NCI-H345 treated with DMSO at 0.1 percent for 48 hours (cell line): ENCODE measurements around the gene WWOX.

Experiments
- DNase-seq: peaks from one replicate; lab custom pipeline; 2025; ENCODE audit not compliant: unreplicated experiment; lab: John Stamatoyannopoulos, UW

The WWOX gene

DNA sequence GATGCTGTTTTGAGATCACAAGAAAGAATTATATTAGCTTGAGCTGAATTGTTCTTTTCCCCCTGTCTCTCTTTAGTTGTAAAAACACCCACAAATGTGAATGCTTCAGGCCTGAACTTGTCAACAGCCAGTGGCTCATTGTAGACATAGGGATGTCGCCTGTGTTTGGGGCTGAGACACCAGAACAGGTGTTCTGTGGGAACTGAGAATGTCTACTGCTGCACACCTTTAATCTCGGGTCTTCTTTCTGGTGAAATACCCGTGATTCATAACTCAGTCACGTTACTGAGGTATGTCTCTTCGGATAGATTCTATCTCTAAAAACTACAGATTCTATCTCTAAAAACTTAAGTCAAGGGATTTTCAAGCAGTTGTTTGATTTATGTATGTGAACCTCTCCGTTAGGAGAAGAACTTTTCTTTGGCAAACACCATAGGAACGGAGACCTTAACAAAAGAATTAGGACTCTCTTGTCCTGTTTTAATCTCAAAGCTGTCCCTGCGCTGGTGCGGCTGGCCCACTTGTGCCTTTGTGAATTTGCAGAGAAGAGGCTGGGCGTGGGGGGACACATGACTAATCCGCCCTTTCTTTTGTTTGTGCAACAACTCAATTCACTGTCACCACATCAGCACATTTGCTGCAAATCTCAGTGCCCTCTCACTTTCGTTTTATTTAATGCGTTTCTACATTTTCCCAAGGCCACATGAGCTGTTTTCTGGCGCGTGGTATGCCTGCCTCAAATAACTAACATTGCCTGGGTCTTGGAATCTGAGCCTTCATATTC is 858.1 kb downstream of the WWOX start:
- DNase-seq = peak; percentile 40

DNA sequence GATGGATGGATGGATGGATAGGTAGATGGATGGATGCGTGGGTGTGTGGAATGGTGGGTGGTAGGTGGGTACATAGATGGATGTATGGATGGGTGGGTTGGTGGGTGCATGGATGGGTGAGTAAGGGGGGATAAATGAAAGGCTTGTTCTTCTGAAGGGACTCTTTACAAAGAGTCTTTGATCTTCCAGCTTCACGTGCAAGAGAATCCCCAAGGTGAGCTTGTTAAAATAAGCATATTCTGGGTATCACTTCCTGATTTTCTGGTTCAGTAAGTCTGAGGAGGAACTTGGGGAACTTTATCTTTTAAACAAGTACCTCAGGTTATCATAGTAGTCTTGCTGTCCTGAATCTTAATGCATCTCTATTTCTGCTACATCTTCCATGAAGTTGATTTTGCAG is 862.0 kb downstream of the WWOX start:
- DNase-seq = no peak

GRCh38 chr16:78962457-78962929 is 863.0 kb downstream of the WWOX start:
- no peak for DNase-seq

GRCh38 chr16:78967948-78968347 is 868.5 kb downstream of the WWOX start:
- no peak for DNase-seq

DNA sequence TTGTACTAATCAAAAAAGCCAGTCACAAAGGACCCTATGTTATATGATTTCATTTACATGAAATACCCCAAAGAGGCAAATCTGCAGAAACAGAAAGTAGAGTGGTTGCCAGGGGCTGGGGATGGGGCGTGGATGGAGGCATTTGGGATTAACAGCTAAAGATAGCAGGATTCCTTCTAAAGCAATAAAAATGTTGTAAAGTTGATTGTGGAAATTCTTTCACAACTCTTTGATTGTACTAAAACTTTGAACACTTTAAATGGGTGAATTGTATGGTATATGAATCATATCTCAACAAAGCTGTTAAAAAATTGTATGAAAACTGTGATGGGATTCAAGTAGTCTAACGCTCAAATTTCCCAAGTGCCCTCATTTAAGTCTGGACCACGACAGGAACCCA is 870.3 kb downstream of the WWOX start:
- DNase-seq = no peak

DNA sequence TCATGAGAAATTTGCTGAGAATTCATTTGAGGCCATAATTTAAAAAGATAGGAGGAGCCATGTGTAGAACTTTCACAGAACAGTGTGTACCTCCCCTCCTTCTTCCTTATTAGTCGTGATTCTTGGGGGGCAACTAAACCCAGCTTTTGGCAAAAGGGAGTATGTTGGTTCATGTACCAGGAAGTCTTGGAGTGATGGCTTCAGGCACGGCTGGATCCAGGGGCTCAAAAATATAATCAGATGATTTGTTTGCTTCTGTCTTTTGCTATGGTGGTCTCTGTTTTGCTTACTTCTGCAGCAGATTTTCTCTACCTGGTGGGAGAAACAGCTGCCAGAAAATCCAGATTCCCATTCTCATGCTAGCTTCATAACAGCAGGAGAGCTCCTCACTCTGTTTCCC is 871.2 kb downstream of the WWOX start:
- no peak for DNase-seq

GRCh38 chr16:78972006-78972405 is 872.6 kb downstream of the WWOX start:
- DNase-seq = no peak

- DNase-seq = no peak
These were observed 873.5 kb downstream of the WWOX start for GRCh38 chr16:78972986-78973385.

GRCh38 chr16:78976212-78976611 is 876.8 kb downstream of the WWOX start:
- no peak for DNase-seq

- DNase-seq = no peak
These were observed 881.4 kb downstream of the WWOX start for GRCh38 chr16:78980825-78981224.

DNA sequence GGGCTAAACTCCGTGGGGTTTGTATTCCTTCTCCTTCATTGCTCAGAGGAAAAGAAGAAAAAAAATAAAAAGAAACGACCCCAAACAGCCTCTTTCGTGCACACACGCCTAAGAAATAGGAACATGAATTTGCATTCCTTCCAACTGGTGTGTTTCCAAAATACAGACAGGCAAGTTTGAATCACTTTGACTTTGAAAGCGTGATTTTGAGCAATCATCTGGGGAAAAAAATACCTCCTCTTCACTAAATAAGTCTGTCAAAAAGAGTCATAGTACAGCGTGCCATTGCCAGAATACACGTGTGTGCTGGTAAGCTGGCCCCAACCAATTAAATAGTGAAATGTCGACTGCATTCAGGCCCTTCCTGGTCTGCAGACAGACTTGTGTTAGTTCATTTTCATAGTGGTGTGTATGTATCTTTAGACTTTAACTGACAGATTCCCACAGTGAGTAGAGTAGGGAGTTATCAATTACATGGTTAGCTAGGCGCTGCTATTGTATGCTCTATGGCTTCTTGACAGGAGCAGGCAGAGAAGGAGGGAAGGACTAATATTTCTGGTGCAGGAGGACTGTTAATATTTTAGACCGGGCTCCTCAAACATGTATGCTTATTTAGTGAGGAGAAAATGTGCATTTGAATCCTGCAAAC is 882.8 kb downstream of the WWOX start:
- DNase-seq = no peak

DNA sequence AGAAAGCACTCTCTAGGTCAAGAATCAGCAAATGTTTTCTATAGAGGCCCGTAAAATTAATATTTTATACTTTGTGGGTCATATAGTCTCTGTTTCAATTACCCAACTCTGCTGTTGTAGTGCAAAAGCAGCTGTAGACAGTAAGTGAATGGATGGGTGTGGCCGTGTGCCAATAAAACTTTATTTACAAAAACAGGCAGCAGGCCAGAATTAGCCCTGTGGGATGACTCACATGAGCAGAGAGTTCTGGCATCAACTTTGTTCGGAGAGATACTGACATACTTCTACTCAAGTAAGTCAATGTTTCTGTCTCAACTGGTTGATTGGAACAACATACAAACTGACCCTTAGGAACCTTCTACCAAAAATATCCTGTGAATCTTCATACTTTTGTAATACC is 884.9 kb downstream of the WWOX start:
- DNase-seq = no peak

- no peak for DNase-seq
These were observed 885.5 kb downstream of the WWOX start for GRCh38 chr16:78984887-78985464.

DNA sequence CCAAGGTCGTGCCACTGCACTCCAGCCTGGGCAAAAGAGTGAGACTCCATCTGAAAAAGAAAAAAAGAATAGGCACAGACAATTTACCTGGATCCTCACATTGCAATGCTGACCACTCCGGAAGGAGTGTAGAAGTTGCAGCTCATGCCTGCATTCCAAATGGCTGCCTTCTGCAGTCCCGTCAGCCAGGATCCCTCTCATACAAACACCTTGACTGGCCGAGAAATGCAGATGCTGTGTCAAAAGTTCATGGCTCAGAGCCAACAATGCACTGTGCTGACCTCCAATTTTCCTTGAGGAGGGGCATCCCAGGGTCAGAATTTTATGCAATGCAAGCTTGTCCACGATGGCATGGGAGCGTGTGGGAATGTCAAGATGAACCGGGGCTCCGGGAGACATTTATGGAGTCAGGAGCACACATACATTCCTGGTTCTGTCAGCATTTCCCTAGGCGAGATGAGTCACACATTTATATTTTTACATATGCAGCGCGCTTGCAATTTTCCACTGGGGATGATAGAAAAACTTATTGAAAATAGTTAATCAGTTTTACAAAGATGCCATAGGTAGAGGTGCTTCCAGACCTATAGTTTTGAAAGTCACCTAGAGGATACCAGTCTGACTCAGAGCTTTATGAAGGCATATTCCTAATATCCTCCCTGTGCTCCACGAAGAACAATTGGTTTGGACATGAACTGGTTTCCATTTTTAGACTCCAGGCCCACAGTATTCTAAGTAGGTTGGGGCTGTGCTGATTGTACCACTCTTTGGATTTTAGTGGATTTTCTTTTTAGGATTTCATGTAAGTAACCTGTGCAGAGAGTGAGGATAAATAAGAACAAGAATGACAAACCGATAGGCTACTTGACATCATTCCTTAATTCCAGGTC is 886.5 kb downstream of the WWOX start:
- DNase-seq = no peak

DNA sequence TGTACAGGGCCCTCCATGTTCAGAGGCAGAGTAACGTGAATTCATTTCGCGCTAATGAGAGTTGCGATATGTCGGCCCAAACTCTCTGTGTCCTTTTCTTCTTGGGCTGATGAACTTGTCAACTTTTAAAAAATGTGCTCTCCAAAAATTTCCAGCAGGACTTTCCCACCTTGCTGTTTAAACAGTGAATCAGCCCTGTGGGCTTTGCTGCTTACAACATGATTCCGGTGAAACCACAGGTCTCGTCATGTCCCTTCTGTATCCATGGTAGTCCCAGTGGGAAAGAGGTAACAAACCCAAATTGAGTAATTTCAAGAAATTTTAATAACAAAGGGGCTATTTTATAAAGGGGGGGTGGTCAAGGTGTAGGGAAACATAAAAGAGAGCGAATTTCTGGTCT is 888.2 kb downstream of the WWOX start:
- DNase-seq = no peak

- no peak for DNase-seq
These were observed 889.0 kb downstream of the WWOX start for GRCh38 chr16:78988361-78988969.

GRCh38 chr16:78990309-78990701 is 890.9 kb downstream of the WWOX start:
- DNase-seq = no peak

GRCh38 chr16:78992001-78992400 is 892.5 kb downstream of the WWOX start:
- no peak for DNase-seq

GRCh38 chr16:78993346-78993745 is 893.9 kb downstream of the WWOX start:
- DNase-seq = peak; percentile 22

DNA sequence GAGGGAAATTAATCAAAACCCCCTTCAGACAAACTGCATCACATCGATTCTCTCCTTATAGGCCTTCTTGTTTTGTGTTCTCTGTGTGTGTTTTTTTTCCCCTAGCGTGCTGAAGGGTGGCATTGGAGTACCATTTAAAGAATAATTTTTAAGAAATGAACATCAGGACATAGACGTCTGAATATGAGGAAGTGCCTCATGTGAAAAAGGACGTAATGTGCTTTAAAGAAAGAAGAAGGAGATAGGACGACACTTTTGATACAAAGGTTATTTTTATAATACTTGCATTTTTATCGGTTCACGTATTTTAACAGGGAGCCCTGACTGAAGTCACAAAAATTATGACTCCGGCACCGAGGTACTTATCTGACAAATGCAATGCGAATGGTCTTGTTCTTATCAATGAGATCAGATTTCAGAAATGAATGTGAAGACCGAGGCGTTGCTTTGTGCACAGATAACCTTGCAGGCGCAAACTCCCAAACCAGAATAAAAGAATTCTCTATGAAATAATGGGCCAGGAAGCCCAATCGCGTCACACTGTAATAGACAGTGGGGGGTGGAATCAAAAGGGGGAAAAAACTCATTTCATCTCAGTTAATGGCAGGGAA is 894.8 kb downstream of the WWOX start:
- DNase-seq = peak; percentile 55
